ENCODE results near the gene PARD3.

DNA sequence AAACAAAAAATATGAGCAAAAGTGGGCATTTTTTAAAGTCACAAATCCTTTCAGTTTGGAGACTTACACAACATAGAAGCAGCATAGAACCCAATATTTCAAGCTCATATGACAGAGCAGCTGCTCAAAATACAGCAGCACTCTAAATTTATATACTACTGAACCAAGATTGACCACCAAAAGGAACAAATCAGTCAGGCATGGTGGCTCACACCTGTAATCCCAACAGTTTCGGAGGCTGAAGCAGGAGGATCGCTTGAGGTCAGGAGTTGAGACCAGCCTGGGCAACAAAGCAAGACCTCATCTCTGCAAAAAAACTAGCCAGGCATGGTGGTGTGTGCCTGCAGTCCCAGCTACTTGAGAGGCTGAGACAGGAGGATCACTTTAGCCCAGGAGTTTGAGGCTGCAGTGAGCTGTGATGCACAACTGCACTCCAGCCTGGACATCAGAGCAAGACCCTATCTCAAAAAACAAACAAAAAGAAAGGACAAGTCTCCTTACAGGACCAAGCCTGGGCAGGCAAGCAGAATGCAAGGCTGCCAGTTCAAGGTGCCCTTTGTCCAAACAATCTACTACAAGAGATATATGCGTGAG lies 40.0 kb downstream of the PARD3 start:
- TF ChIP-seq, protein P1, sequence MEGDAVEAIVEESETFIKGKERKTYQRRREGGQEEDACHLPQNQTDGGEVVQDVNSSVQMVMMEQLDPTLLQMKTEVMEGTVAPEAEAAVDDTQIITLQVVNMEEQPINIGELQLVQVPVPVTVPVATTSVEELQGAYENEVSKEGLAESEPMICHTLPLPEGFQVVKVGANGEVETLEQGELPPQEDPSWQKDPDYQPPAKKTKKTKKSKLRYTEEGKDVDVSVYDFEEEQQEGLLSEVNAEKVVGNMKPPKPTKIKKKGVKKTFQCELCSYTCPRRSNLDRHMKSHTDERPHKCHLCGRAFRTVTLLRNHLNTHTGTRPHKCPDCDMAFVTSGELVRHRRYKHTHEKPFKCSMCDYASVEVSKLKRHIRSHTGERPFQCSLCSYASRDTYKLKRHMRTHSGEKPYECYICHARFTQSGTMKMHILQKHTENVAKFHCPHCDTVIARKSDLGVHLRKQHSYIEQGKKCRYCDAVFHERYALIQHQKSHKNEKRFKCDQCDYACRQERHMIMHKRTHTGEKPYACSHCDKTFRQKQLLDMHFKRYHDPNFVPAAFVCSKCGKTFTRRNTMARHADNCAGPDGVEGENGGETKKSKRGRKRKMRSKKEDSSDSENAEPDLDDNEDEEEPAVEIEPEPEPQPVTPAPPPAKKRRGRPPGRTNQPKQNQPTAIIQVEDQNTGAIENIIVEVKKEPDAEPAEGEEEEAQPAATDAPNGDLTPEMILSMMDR (IDR thresholded peaks at IDR 0.05), result no peak
- no peak for TF ChIP-seq POLR2AphosphoS5 (IDR thresholded peaks at IDR 0.05)
- TF ChIP-seq POLR2A (IDR thresholded peaks at IDR 0.05), result no peak
- TF ChIP-seq EP300 (IDR thresholded peaks at IDR 0.05), result no peak
